ENCODE results near the gene PDSS2.
"Not testable (repeated sequence)": the region's sequence is repeated elsewhere in the genome, so short reads cannot be mapped to it uniquely, and the experiment has no call there.

Gene PDSS2

DNA sequence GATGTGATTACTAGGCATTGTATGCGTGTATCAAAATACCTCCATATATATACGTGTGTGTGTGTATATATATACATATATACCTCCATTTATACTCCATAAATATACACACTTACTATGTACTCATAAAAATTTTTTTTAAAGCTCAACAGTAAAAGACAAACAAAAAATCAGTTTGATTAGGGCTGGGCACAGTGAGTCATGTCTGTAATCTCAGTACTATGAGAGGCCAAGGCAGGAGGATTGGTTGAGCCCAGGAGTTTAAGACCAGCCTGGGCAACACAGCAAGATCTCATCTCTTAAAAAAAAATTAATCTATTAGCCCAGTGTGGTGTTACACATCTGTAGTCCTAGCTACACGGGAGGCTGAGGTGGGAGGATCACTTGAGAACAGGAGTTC, 24.6 kb downstream of the PDSS2 start:
- peaks cover 17% of the 10 kb centered on the region for H3K79me2 ChIP-seq (ENCODE audit: control insufficient read depth, low read length)
- H3K4me2 ChIP-seq (ENCODE audit: low read length): no peak overlapping the region
- no peaks in the 10 kb centered on the region for H4K20me1 ChIP-seq (ENCODE audit: control insufficient read depth, insufficient read depth, low read depth, low read length)
- H3K4me1 ChIP-seq (ENCODE audit: control insufficient read depth, low read length): no peaks in the 10 kb centered on the region
- H3K4me3 ChIP-seq (ENCODE audit: low read length): no peak overlapping the region
- no peaks in the 10 kb centered on the region for H3K36me3 ChIP-seq (ENCODE audit: control insufficient read depth, low read length)
- TF ChIP-seq EZH2phosphoT487 (IDR thresholded peaks at IDR 0.05; ENCODE audit: borderline replicate concordance, low read length): no peak
- TF ChIP-seq, protein P1, sequence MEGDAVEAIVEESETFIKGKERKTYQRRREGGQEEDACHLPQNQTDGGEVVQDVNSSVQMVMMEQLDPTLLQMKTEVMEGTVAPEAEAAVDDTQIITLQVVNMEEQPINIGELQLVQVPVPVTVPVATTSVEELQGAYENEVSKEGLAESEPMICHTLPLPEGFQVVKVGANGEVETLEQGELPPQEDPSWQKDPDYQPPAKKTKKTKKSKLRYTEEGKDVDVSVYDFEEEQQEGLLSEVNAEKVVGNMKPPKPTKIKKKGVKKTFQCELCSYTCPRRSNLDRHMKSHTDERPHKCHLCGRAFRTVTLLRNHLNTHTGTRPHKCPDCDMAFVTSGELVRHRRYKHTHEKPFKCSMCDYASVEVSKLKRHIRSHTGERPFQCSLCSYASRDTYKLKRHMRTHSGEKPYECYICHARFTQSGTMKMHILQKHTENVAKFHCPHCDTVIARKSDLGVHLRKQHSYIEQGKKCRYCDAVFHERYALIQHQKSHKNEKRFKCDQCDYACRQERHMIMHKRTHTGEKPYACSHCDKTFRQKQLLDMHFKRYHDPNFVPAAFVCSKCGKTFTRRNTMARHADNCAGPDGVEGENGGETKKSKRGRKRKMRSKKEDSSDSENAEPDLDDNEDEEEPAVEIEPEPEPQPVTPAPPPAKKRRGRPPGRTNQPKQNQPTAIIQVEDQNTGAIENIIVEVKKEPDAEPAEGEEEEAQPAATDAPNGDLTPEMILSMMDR (IDR thresholded peaks at IDR 0.05; ENCODE audit: low read depth, low read length, poor library complexity, severe bottlenecking): no peak
- no peaks in the 10 kb centered on the region for H3K9me3 ChIP-seq (ENCODE audit: control insufficient read depth, insufficient read depth, low read length)
- no peak overlapping the region for H3K27ac ChIP-seq (ENCODE audit: low read depth, low read length)
- no peaks in the 10 kb centered on the region for H3F3A ChIP-seq (ENCODE audit: control insufficient read depth, insufficient read depth)
- no peaks in the 10 kb centered on the region for H3K9me2 ChIP-seq (replicated peaks; ENCODE audit: control insufficient read depth, low read length)
- H3K27me3 ChIP-seq (ENCODE audit: control insufficient read depth, low read length): no peaks in the 10 kb centered on the region

DNA sequence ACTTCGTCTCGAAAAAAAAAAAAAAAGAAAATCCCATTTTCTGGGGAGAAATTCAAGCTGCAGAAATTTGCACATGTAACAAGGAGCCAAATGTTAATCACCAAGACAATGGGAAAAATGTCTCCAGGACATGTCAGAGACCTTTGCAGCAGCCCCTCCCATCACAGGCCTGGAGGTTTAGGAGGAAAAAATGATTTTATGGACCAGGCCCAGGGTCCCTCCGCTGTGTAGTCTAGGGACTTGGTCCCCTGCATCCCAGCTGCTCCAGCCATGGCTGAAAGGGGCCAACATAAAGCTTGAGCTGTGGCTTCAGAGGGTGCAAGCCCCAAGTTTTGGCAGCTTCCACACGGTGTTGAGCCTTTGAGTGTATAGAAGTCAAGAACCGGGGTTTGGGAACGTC, 33.4 kb downstream of the PDSS2 start:
- H3F3A ChIP-seq (ENCODE audit: control insufficient read depth, insufficient read depth); H4K20me1 ChIP-seq (ENCODE audit: control insufficient read depth, insufficient read depth, low read depth, low read length); H3K4me3 ChIP-seq (ENCODE audit: low read length); H3K27ac ChIP-seq (ENCODE audit: low read depth, low read length); H3K79me2 ChIP-seq (ENCODE audit: control insufficient read depth, low read length); H3K27me3 ChIP-seq (ENCODE audit: control insufficient read depth, low read length); H3K36me3 ChIP-seq (ENCODE audit: control insufficient read depth, low read length); H3K9me2 ChIP-seq (replicated peaks; ENCODE audit: control insufficient read depth, low read length); H3K4me2 ChIP-seq (ENCODE audit: low read length); H3K4me1 ChIP-seq (ENCODE audit: control insufficient read depth, low read length): not testable (repeated sequence)
- H3K9me3 ChIP-seq (ENCODE audit: control insufficient read depth, insufficient read depth, low read length): peaks cover 17% of the 10 kb centered on the region

DNA sequence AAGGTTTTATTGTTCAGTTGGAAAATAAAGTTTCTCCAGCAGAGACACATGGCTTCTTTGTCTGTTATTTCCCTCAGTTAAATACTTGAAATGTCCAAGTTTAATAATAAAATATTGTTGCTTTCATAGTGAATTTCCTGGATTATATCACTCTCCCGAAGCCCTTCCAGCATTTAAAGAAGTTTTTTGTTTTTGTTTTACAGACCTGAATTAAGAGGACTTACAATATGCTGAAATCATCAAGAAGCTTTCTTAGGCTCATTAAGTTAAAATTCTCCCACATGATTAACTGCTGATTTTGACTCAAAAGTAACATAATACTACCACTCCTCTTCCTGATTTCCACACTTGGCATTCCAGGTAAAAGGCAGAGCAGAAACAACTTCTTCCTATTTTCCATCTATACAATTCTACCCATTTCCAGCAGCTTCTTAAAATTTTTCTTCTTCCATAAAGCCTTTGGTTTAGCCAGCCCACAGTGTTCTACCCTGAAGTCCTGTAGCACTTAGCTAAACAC, 35.8 kb downstream of the PDSS2 start:
- Histone ChIP-seq H3K9me3 (ENCODE audit: control insufficient read depth, insufficient read depth, low read length) (peaks cover 17% of the 10 kb centered on the region), H3K4me1 (ENCODE audit: control insufficient read depth, low read length) (no peaks in the 10 kb centered on the region), H3K27ac (ENCODE audit: low read depth, low read length) (no peak overlapping the region), H3K36me3 (ENCODE audit: control insufficient read depth, low read length) (0 out of 2 replicates have a peak, but pooled peaks cover 3% of the 10 kb centered on the region), H3K4me2 (ENCODE audit: low read length) (no peak overlapping the region), H3K4me3 (ENCODE audit: low read length) (no peak overlapping the region), H3K9me2 (replicated peaks; ENCODE audit: control insufficient read depth, low read length) (no peaks in the 10 kb centered on the region), H4K20me1 (ENCODE audit: control insufficient read depth, insufficient read depth, low read depth, low read length) (no peaks in the 10 kb centered on the region), H3K79me2 (ENCODE audit: control insufficient read depth, low read length) (peaks cover 14% of the 10 kb centered on the region), H3F3A (ENCODE audit: control insufficient read depth, insufficient read depth) (no peaks in the 10 kb centered on the region), H3K27me3 (ENCODE audit: control insufficient read depth, low read length) (no peaks in the 10 kb centered on the region)
- TF ChIP-seq, protein P1 (IDR thresholded peaks at IDR 0.05; ENCODE audit: low read depth, low read length, poor library complexity, severe bottlenecking): no peak
- TF ChIP-seq EZH2phosphoT487 (IDR thresholded peaks at IDR 0.05; ENCODE audit: borderline replicate concordance, low read length): no peak

DNA sequence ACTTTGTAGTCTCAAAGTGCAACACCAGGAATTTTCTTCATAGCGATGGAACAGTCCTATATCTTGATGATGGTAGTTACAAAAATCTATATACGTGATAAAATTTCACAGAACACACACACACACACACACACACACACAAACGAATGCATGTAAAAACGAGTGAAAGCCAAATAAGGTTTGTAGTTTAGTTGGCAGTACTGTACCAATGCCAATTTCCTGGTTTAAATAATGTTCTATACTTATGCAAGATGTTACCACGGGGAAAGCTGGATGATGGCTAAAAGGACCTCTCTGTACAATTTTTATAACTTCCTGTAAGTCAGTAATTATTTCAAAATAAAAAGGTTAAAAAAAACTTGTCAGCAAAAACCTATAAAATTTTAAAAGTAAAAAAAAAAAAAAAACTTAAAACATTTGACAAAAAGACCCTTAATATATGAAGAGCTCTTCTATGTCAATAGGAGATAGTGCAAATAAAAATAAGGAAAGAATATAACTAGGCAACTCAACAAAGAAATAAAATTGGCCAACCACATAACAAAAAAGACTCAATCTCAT, 37.6 kb downstream of the PDSS2 start:
- Histone ChIP-seq H3K4me3 (ENCODE audit: low read length) (no peak overlapping the region), H3K27me3 (ENCODE audit: control insufficient read depth, low read length) (no peaks in the 10 kb centered on the region), H3K79me2 (ENCODE audit: control insufficient read depth, low read length) (peaks cover 14% of the 10 kb centered on the region), H3K4me2 (ENCODE audit: low read length) (no peak overlapping the region), H3F3A (ENCODE audit: control insufficient read depth, insufficient read depth) (no peaks in the 10 kb centered on the region), H3K27ac (ENCODE audit: low read depth, low read length) (no peak overlapping the region), H4K20me1 (ENCODE audit: control insufficient read depth, insufficient read depth, low read depth, low read length) (no peaks in the 10 kb centered on the region), H3K4me1 (ENCODE audit: control insufficient read depth, low read length) (no peaks in the 10 kb centered on the region), H3K9me2 (replicated peaks; ENCODE audit: control insufficient read depth, low read length) (no peaks in the 10 kb centered on the region), H3K36me3 (ENCODE audit: control insufficient read depth, low read length) (no peaks in the 10 kb centered on the region), H3K9me3 (ENCODE audit: control insufficient read depth, insufficient read depth, low read length) (peaks cover 9% of the 10 kb centered on the region)
- no peak for TF ChIP-seq EZH2phosphoT487 (IDR thresholded peaks at IDR 0.05; ENCODE audit: borderline replicate concordance, low read length)
- TF ChIP-seq, protein P1 (IDR thresholded peaks at IDR 0.05; ENCODE audit: low read depth, low read length, poor library complexity, severe bottlenecking): no peak

Measured in DOHH2 (cell line).